GM18499 (cell line): ENCODE results near the gene C4B.

Experiments used
- ATAC-seq: cut with Tn5 transposase; IDR thresholded peaks from one replicate; pipeline ENCODE4 v1.9.1; 2021; ENCODE audit warnings: moderate number of reproducible peaks; ENCODE audit not compliant: insufficient read depth, unreplicated experiment

The C4B gene

DNA sequence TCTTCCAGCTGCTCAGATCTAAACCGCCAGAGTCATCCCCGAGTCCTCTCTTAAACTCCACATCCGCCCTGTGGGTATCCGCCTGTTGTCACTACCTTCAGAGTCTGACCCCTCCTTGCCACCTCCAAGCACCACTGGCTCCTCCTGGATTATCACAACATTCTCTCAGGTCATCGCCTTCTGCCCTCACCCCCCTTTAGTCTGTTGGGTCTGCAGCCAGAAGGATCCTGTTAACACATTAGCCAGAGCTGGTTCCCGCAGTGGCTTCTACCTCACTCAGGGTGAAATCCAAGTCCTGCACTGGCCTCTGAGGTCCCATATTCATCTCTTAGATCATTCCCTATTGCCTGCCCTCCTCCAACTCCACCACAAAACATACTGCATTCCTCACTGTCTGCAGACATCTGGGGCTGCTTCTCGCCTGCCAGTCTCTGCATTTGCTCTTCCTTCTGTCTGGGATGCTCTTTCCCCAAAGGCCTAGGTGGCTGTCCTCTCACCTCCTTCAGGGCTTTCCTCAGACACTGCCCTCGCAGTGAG lies 60.5 kb downstream of the C4B start:
- ATAC-seq = no peak

DNA sequence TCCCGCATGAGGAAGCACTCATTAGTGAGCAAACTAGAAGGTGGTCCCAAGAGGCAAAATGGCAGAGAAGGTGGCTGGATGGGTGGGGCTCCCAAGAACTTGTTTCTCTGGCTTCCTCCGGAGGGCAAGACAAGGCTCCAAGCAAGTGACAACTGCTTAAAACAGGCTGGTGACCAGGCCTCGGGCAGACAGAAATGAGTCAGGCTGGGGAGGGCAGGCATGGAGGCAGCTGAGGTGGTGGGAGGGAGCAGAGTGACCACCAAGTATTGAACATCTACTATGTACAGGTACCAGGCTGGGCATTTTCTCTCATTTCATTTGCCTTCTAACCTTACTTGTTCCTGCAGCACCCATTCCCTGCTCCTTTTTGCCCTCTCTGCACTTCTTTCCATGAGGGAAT lies 61.2 kb downstream of the C4B start:
- ATAC-seq = no peak

DNA sequence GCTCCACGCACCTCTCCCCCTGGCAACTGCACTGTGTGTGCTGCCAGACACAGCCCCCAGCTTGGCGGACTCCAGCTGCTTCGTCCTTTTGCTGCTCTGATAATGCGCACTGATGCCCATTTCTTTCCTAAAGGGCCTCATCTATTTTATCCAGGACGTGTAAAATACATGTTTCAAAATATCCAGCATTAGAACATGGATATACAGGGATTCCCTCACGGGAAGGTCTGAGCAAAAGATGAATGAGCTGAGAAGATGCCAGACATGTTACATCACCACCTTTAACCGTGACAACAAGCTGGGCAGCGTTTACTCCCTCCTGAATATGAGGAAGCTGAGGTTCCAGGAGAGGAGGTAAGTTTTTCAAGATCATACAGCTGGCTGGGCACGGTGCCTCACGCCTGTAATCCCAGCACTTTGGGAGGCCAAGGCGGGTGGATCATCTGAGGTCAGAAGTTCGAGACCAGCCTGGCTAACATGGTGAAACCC lies 61.8 kb downstream of the C4B start:
- no peak for ATAC-seq

DNA sequence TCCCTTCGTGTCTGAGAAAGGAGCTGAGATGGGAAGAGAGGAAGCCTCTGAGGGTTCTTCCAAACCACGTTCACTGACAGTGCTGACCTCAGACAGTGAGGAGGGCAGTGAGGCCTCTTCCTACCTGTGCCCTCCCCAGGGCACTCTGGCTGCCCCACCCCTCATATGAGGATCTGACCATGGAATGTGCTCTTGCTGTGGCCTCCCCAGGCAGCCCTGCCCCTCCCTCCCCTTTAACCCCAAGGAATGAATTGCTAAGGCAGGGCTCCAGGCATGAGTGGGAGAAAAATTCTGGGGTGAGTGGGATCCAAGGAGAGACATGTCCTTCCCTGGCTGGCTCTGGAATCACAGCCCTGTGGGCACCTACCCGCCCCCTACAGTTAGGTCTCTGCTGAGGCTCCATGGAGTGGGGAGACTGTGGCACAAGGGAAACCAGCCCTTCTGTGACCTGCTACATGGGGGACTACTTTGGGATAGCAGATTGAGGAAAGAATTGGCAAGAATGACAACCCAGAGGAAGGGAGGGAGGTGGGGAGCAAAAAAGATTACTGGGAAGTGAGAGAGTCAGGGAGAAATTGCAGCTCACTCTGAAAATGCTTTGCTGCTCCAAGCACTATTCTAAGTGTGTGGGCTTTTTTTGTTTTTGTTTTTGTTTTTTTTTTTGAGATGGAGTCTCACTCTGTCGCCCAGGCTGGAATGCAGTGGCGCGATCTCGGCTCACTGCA lies 65.1 kb downstream of the C4B start:
- no peak for ATAC-seq

DNA sequence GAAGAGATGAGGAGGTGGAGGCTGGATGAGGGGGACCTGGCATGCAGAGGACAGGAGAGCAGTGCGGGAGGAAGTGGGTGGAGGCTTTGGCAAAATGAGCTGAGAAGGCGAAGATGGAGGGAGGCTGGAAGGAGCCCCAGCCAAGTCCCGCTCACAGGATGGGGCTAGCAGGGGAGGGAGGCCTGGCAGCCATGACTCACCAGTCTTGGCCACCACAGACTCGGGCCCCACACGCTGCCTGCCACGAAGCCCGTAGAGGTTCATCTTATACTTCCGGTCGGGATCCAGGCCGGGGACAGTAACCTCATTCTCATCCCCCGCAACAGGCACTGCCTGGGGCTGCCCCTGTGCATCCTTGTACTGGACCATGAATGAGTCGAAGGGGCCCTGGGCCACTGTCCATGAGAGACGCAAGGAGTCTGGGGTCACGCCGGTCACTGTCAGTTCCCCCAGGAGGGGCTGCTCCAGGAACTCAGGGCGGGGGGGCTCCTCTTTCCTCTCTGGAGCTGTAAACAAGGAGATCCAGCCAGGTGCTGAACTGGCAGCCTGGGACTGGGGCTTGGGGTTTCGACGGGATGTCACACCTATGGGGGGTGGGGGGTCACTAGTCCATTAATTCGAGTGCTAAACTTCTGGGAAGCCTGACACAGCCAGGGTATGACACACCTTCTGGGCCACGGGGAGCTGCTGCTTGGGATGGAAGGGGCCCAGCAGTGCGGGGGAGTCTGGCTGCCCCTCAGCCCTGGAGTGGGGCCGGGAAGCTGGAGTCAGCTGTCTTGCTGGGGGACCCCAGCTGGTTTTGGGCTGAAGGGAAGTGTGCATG lies 66.8 kb downstream of the C4B start:
- no peak for ATAC-seq

DNA sequence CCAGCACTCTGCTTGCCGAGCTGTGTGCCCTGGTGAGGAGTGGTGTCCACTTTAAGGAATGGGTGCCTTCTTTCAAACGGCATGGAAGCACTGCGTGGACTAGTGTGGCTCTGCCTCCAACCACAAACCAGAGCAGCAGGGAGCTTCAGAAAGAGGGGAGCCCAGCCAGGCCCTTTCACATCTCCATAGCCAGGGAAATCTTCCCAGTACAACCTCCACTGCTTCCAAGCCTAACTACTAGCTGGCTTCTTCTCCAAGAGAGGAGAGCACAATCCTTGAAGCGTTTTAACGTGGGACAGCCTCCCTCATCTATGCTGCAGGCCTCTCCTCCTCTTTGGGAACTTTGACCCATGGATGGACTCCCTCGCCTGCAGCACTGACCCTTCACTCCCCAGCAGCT lies 67.9 kb downstream of the C4B start:
- no peak for ATAC-seq

DNA sequence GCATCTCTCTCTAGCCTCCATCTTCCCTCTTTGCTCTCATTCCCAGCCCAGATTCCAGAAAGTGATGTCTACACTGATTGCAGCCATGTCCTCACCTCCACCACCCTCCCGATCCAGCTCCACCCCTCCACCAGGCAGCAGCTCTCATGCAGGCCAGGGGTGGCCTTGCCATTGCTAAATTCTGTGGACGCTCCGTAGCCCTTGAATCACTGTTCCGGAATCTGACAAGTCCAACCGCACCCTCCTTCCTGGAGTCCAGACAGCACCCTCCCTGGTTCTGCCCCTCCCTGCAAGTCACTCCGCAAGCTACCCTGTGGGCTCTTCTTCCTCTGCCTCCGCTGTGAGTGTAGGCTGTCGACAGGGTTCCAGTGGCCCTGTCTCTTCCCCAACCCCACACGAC lies 68.3 kb downstream of the C4B start:
- no peak for ATAC-seq

DNA sequence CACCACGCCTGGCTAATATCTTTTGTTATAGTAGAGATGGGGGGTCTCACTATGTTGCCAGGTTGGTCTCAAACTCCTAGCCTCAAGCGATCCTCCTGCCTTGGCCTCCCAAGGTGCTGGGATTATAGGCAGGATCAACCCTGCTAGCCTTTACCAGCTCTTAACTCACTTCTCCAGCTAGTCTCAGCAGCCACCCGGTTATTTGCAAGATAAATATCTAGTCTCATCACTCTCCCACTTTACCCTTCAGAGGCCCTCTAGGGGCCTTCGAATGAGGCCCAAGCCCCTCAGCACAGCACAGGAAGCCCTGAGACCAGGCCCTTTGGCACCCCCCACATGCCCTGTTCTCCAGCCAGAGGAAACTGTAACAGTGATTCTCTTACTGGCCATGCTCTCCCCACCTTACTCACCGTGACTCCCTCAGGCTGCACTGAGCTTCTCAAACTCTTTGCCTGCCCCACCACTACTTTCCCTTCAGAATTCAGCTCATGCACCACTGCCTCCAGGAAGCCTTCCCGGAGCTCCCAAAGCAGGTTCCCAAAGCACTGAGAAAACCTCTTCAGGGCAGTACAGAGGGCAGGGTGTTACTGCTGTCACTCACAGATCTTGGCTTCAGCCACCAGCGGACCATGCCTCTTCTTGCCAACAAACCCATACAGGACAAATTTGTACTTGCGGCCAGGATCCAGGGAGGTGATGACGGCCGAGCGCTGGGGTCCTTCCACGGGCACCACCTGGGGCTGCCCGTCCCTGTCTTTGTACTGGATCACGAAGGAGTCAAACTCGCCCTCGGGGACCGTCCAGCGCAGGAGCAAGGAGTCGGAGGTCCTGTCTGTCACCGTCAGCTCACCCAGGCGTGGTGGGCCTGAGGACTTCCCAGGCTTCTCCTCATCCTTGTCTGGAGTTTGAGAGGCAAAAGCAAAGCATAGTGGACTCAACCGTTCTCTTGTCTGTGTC lies 69.5 kb downstream of the C4B start:
- ATAC-seq = no peak

DNA sequence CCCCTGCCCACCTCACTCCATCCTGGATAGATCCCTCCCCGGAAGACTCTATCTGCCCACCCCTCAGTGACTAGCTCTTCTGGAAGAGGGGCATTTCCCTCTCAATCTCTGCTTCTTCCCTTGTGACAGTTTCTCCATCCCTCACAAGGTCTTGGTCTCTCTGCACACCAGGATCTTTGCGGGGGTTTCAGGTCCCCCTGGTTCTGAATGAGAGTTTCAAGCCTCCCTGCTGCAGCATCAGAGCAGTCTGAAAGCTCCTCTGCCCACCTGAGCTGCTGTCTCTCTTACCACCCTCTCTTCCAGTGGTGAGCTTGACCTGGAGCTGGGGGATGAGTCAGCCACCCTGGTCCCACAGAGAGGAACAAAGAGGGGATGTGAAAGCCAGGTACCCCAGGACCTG lies 70.2 kb downstream of the C4B start:
- no peak for ATAC-seq
